ENCODE results near the gene TPM4.
A peak's percentile ranks its signal among the peaks of the same experiment; 100 is the strongest.
"Not testable (repeated sequence)": the region's sequence is repeated elsewhere in the genome, so short reads cannot be mapped to it uniquely, and the experiment has no call there.

The TPM4 gene

GRCh38 chr19:16076154-16076957 lies at the start of gene TPM4:
TSS of gene TPM4 (plus strand) at chr19:16076495. CDS start at chr19:16076566, 71 bp downstream.
- Mint-ChIP-seq H3K27ac (peak within 1 kb of the TSS; percentile 98), H3K27me3 (no peaks in the 10 kb centered on the region), H3K4me3 (peak within 1 kb of the TSS; percentile 82), H3K4me1 (ENCODE audit: low read depth) (peaks cover 62% of the 10 kb centered on the region), H3K36me3 (ENCODE audit: low read depth) (peaks cover 57% of the 10 kb centered on the region), H3K9me3 (no peaks in the 10 kb centered on the region)
- intact Hi-C loops (cut with micrococcal nuclease), result no loop called here

GRCh38 chr19:16026756-16027155 lies 49.5 kb upstream of the TPM4 start:
- peaks cover 32% of the 10 kb centered on the region for H3K4me1 Mint-ChIP-seq (ENCODE audit: low read depth)
- no peak overlapping the region for H3K4me3 Mint-ChIP-seq
- intact Hi-C loops (cut with micrococcal nuclease), result no loop called here
- no peaks in the 10 kb centered on the region for H3K36me3 Mint-ChIP-seq (ENCODE audit: low read depth)
- H3K9me3 Mint-ChIP-seq, result peaks cover 8% of the 10 kb centered on the region
- H3K27me3 Mint-ChIP-seq, result peaks cover 2% of the 10 kb centered on the region
- H3K27ac Mint-ChIP-seq, result no peak overlapping the region

- no peaks in the 10 kb centered on the region for H3K36me3 Mint-ChIP-seq (ENCODE audit: low read depth)
Observed at GRCh38 chr19:16027528-16027927, 48.8 kb upstream of the TPM4 start.

GRCh38 chr19:16030155-16030554 lies 46.1 kb upstream of the TPM4 start:
- H3K27ac Mint-ChIP-seq, result peak overlapping the region; percentile 60
- H3K27me3 Mint-ChIP-seq; H3K36me3 Mint-ChIP-seq (ENCODE audit: low read depth); intact Hi-C loops (cut with micrococcal nuclease); H3K4me3 Mint-ChIP-seq; H3K9me3 Mint-ChIP-seq: not testable (repeated sequence)
- peaks cover 32% of the 10 kb centered on the region for H3K4me1 Mint-ChIP-seq (ENCODE audit: low read depth)

More at GRCh38 chr19:16027528-16027927, 48.8 kb upstream of the TPM4 start:
- Mint-ChIP-seq H3K9me3 (peaks cover 8% of the 10 kb centered on the region), H3K4me3 (no peak overlapping the region), H3K4me1 (ENCODE audit: low read depth) (peaks cover 32% of the 10 kb centered on the region), H3K27me3 (peaks cover 2% of the 10 kb centered on the region), H3K27ac (no peak overlapping the region)
- intact Hi-C loops (cut with micrococcal nuclease), result no loop called here

GRCh38 chr19:16030964-16031871 lies 45.1 kb upstream of the TPM4 start:
- H3K27ac Mint-ChIP-seq, result peak overlapping the region; percentile 25
- H3K4me1 Mint-ChIP-seq (ENCODE audit: low read depth), result peaks cover 27% of the 10 kb centered on the region
- no peak overlapping the region for H3K4me3 Mint-ChIP-seq
- H3K27me3 Mint-ChIP-seq, result no peaks in the 10 kb centered on the region
- peaks cover 8% of the 10 kb centered on the region for H3K9me3 Mint-ChIP-seq
- no peaks in the 10 kb centered on the region for H3K36me3 Mint-ChIP-seq (ENCODE audit: low read depth)
- intact Hi-C loops (cut with micrococcal nuclease), result no loop called here

GRCh38 chr19:16031872-16032200 lies 44.5 kb upstream of the TPM4 start:
- Mint-ChIP-seq H3K27ac (no peak overlapping the region), H3K4me3 (no peak overlapping the region), H3K27me3 (no peaks in the 10 kb centered on the region), H3K4me1 (ENCODE audit: low read depth) (peaks cover 27% of the 10 kb centered on the region), H3K36me3 (ENCODE audit: low read depth) (no peaks in the 10 kb centered on the region), H3K9me3 (peaks cover 8% of the 10 kb centered on the region)
- intact Hi-C loops (cut with micrococcal nuclease), result no loop called here

- Mint-ChIP-seq H3K27me3 (no peaks in the 10 kb centered on the region), H3K27ac (no peak overlapping the region), H3K9me3 (peaks cover 8% of the 10 kb centered on the region), H3K4me1 (ENCODE audit: low read depth) (peaks cover 27% of the 10 kb centered on the region), H3K36me3 (ENCODE audit: low read depth) (no peaks in the 10 kb centered on the region), H3K4me3 (no peak overlapping the region)
- intact Hi-C loops (cut with micrococcal nuclease), result no loop called here
Observed at GRCh38 chr19:16032509-16033135, 43.7 kb upstream of the TPM4 start.

GRCh38 chr19:16033136-16033530 lies 43.2 kb upstream of the TPM4 start:
- peaks cover 27% of the 10 kb centered on the region for H3K4me1 Mint-ChIP-seq (ENCODE audit: low read depth)
- H3K27me3 Mint-ChIP-seq, result no peaks in the 10 kb centered on the region
- intact Hi-C loops (cut with micrococcal nuclease), result no loop called here
- no peak overlapping the region for H3K4me3 Mint-ChIP-seq
- H3K36me3 Mint-ChIP-seq (ENCODE audit: low read depth), result no peaks in the 10 kb centered on the region
- H3K27ac Mint-ChIP-seq, result no peak overlapping the region
- peaks cover 8% of the 10 kb centered on the region for H3K9me3 Mint-ChIP-seq

- H3K9me3 Mint-ChIP-seq, result peaks cover 5% of the 10 kb centered on the region
Observed at GRCh38 chr19:16033721-16034120, 42.6 kb upstream of the TPM4 start.

GRCh38 chr19:16034180-16034579 lies 42.1 kb upstream of the TPM4 start:
- H3K4me3 Mint-ChIP-seq, result no peak overlapping the region
- peaks cover 20% of the 10 kb centered on the region for H3K4me1 Mint-ChIP-seq (ENCODE audit: low read depth)
- H3K27me3 Mint-ChIP-seq, result no peaks in the 10 kb centered on the region
- H3K36me3 Mint-ChIP-seq (ENCODE audit: low read depth), result no peaks in the 10 kb centered on the region
- peaks cover under 1% of the 10 kb centered on the region for H3K9me3 Mint-ChIP-seq
- intact Hi-C loops (cut with micrococcal nuclease), result no loop called here
- no peak overlapping the region for H3K27ac Mint-ChIP-seq

More at GRCh38 chr19:16033721-16034120, 42.6 kb upstream of the TPM4 start:
- intact Hi-C loops (cut with micrococcal nuclease), result no loop called here
- Mint-ChIP-seq H3K4me1 (ENCODE audit: low read depth) (peaks cover 25% of the 10 kb centered on the region), H3K27me3 (no peaks in the 10 kb centered on the region), H3K36me3 (ENCODE audit: low read depth) (no peaks in the 10 kb centered on the region), H3K27ac (no peak overlapping the region), H3K4me3 (no peak overlapping the region)

GRCh38 chr19:16034958-16035560 lies 41.2 kb upstream of the TPM4 start:
- intact Hi-C loops (cut with micrococcal nuclease), result no loop called here
- H3K9me3 Mint-ChIP-seq, result no peaks in the 10 kb centered on the region
- H3K27ac Mint-ChIP-seq, result no peak overlapping the region
- no peaks in the 10 kb centered on the region for H3K27me3 Mint-ChIP-seq
- no peak overlapping the region for H3K4me3 Mint-ChIP-seq
- no peaks in the 10 kb centered on the region for H3K36me3 Mint-ChIP-seq (ENCODE audit: low read depth)
- H3K4me1 Mint-ChIP-seq (ENCODE audit: low read depth), result peaks cover 12% of the 10 kb centered on the region

GRCh38 chr19:16035601-16036297 lies 40.5 kb upstream of the TPM4 start:
- H3K36me3 Mint-ChIP-seq (ENCODE audit: low read depth), result no peaks in the 10 kb centered on the region
- H3K9me3 Mint-ChIP-seq, result no peaks in the 10 kb centered on the region
- H3K27ac Mint-ChIP-seq, result no peak overlapping the region
- no peaks in the 10 kb centered on the region for H3K27me3 Mint-ChIP-seq
- intact Hi-C loops (cut with micrococcal nuclease), result no loop called here
- no peak overlapping the region for H3K4me3 Mint-ChIP-seq
- peaks cover 5% of the 10 kb centered on the region for H3K4me1 Mint-ChIP-seq (ENCODE audit: low read depth)

- Mint-ChIP-seq H3K36me3 (ENCODE audit: low read depth) (no peaks in the 10 kb centered on the region), H3K4me1 (ENCODE audit: low read depth) (peaks cover 4% of the 10 kb centered on the region), H3K9me3 (no peaks in the 10 kb centered on the region), H3K27ac (no peak overlapping the region), H3K4me3 (no peak overlapping the region), H3K27me3 (no peaks in the 10 kb centered on the region)
- intact Hi-C loops (cut with micrococcal nuclease), result no loop called here
Observed at GRCh38 chr19:16036397-16036925, 39.8 kb upstream of the TPM4 start.
